Measurements from ENCODE around the gene CHP2.
"Not testable (repeated sequence)": the region's sequence is repeated elsewhere in the genome, so short reads cannot be mapped to it uniquely, and the experiment has no call there.

The CHP2 gene

GRCh38 chr16:23754594-23755483 is at the start of gene CHP2:
Gene CHP2 (plus strand): TSS chr16:23755026. CDS start chr16:23755050, 24 bp downstream.
- no peak for DNase-seq

DNA sequence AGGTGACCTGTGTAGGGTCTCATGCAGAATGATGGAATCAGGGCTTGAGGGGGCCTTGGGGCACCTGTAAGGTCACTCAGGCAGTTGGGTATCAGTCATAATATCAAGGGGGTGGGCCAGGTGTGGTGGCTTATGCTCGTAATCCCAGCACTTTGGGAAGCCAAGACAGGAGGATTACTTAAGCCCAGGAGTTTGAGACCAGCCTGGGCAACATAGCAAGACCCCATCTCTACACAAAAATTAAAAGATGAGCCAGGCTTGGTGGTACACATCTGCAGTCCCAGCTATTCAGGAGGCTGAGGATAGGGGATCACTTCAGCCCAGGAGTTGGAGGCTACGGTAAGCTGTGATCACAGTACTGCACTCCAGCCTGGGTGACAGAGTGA is 49.3 kb upstream of the CHP2 start:
- no peak for DNase-seq

DNA sequence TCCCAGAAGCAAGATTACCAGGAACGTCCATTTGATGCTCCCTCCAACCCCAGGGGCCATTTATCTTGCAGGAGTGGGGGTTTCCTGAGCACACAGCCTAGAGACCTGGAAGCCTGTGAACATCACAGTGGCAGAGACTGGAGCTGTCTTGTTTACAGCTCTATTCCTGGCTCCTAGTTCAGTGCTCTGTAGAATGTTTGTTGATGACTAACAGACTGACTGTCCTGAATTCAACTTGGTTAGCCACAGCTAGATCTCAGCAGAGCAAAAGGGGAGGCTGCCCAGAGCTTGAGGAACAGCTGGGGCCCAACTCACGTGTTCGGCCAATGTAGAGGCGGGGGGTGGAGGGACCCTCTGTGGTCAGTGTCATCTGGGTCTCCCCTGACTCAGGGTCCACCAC is 48.4 kb upstream of the CHP2 start:
- DNase-seq = no peak

DNA sequence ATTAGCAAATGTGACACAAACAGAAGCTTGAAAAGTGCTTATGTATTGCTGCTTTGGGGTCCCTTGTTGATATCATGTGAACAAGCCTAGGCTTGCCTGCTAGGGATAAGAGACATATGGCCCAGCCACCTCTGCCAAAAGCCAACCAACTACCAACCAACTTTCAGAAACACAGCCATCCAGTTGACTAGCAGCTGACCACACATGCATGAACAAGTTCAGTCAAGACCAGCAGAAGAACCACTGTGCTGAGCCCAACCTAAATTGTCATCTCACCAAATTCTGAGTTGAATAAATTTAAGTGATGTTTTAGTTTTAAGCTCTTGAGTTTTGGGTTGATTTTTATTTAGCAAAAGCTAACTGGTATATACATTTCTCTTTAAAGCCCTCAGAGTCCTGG is 45.3 kb upstream of the CHP2 start:
- DNase-seq = no peak

DNA sequence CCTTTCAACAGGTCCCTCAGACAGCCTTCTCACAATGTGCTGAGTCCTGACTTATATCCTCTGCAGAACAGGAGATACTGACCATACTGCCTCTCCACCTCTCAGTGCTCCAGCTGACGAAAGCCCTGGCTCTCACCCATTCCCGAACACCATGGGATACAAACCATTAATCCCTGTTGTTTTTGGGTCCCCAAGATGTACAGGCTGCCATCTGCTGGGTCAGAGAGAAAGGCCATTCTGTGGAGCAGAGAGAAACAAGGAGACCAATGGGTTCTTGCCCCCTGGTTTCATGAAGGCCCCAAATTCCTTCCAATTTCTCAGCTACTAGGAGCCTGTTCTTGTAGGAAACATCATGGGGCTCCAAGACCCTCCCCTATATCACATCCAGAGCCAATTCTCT is 44.8 kb upstream of the CHP2 start:
- DNase-seq = no peak

DNA sequence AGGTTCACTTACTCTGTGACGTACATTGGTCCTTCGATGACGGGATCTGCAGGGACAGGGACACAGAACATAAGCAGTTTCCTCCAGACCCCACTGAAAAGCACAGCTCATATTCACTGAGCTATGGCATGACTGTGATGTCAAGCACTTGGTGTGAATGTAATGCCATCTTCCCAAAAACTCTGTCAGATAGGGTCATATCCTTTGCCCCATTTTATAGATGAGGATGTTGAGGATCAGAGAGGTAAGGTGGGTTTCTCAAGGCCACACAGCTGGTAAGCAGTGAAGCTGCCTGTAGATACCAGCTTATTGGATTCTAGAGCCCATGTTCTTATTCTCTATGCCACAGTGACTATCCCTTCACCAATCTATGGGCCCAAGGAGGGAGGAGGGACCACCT is 44.3 kb upstream of the CHP2 start:
- DNase-seq = no peak

- no peak for DNase-seq
These were observed 43.0 kb upstream of the CHP2 start for GRCh38 chr16:23711785-23712184.

GRCh38 chr16:23712976-23713375 is 41.9 kb upstream of the CHP2 start, which contains the start of gene ERN2:
Gene ERN2 (minus strand): TSS chr16:23713222. CDS start chr16:23713187, 35 bp downstream.
- DNase-seq = no peak

- no peak for DNase-seq
These were observed 38.3 kb upstream of the CHP2 start for GRCh38 chr16:23716484-23716883.

GRCh38 chr16:23722613-23723240 is 32.1 kb upstream of the CHP2 start:
- DNase-seq = not testable (repeated sequence)

DNA sequence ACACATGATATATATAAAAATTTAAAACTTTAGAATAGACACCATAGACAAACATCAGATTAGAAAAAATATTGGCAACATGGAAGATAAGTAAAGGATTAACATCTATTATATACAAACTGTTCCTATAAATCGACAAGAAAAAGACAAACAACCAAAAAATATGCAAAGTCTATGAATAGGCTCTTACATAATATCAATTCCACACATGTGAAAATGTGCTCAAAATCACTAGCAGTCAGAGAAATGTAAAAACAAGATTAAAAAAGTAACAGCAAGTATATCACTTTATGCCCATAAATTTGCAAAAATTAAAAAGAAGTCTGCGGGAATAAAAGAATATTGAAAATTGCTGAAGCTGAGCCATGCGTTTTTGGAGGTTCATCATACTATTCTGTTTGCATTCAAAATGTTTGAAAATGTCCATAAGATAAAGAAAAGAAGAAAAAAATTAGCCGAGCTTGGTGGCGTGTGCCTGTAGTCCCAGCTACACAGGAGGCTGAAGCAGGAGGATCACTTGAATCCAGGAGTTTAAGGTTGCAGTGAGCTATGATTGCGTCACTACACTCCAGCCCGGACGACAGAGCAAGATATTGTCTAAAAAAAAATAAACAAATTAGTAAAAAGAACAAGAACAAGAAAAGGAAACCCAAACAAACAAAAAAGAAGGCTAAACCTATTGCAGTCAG is 30.6 kb upstream of the CHP2 start:
- DNase-seq = no peak

- no peak for DNase-seq
These were observed 30.1 kb upstream of the CHP2 start for GRCh38 chr16:23724785-23725131.

DNA sequence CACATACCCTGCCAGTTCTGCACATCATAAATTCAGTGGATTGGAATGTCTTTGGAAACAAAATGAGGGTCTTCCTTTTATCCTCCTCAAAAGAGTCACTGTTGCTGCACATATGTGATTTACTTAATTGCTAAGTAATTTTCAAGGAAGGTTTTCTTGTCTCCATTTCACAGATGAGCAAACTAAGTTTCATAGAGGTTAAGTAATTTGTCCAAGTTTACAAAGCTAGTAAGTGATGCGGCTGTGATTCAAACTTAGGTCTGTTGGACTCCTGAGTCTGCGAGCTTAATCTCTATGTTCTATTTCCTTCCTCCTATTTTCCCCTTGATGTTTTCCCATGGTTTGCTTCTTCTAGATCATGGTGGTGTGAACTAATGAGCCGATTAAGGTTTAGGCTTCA is 28.1 kb upstream of the CHP2 start:
- DNase-seq = no peak

GRCh38 chr16:23728112-23728477 is 26.7 kb upstream of the CHP2 start:
- no peak for DNase-seq

GRCh38 chr16:23729503-23730424 is 25.1 kb upstream of the CHP2 start:
- no peak for DNase-seq

GRCh38 chr16:23734176-23734893 is 20.5 kb upstream of the CHP2 start:
- no peak for DNase-seq

GRCh38 chr16:23737423-23738028 is 17.3 kb upstream of the CHP2 start:
- DNase-seq = not testable (repeated sequence)

- DNase-seq = no peak
These were observed 15.3 kb upstream of the CHP2 start for GRCh38 chr16:23739516-23739915.

DNA sequence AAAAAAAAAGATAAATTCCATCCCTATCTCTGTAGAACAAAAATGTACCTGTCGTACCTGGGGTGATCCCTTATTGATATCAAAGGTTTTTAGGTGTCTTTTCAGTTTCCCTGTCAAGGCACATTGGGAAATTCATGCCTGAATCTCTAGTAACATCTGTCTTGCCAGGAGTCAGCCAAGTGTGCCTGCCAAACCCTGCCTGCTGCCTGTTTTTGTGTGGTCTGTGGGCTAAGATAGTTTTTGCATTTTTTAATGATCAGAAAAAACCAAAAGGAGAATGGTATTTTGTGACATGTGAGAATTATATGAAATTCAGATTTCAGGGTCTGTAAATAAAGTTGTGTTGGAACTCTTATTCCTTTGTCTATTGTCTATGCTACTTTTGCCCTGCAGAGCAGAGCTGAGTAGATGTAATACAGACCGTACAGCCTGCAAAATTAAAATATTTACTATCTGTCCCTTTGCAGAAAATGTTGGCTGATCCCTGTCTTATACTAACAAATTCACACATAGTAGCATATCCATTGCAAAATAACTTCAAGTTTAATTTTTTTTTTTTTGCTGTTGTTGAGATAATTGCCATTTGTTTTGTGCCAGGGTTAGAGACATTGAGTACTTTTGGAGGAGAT is 13.0 kb upstream of the CHP2 start:
- no peak for DNase-seq

- DNase-seq = no peak
These were observed 12.1 kb upstream of the CHP2 start for GRCh38 chr16:23742766-23743165.

DNA sequence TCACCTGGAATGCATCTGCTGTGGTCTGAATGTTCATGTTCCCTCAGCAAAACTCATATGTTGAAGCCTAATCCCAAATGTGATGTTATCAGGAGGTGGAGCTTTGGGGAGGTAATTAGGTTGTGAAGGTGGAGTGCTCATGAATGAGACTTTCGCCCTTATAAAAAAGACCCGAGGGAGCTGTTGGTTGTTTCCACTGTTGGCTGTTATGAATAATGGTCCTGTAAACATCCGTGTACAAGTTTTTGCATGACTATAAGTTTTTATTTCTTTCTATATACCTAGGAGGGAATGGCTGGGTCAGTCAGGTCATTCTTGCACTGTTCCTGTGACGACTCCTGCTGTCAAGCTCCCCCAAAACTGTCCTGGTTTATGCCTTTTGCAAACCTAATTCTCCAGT is 9.6 kb upstream of the CHP2 start:
- DNase-seq = no peak

Data from activated gamma-delta T cell treated with Interleukin-2 at 50 U/mL for 16 hours (primary cell).